GM19193 (cell line): ENCODE results near the gene NFAM1.

Experiments used
- POLR2A ChIP-seq: IDR thresholded peaks from 4 replicates; pipeline ENCODE4 v1.6.1; 2011; ENCODE audit not compliant: insufficient read depth, insufficient read length; ENCODE audit errors: extremely low read depth

NFAM1 gene, protein sequence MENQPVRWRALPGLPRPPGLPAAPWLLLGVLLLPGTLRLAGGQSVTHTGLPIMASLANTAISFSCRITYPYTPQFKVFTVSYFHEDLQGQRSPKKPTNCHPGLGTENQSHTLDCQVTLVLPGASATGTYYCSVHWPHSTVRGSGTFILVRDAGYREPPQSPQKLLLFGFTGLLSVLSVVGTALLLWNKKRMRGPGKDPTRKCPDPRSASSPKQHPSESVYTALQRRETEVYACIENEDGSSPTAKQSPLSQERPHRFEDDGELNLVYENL

GRCh38 chr22:42432020-42432596 lies at the start of gene NFAM1:
TSS of gene NFAM1 (minus strand) at chr22:42432403. CDS start at chr22:42432357, 46 bp downstream.
- no peak for TF ChIP-seq POLR2A

DNA sequence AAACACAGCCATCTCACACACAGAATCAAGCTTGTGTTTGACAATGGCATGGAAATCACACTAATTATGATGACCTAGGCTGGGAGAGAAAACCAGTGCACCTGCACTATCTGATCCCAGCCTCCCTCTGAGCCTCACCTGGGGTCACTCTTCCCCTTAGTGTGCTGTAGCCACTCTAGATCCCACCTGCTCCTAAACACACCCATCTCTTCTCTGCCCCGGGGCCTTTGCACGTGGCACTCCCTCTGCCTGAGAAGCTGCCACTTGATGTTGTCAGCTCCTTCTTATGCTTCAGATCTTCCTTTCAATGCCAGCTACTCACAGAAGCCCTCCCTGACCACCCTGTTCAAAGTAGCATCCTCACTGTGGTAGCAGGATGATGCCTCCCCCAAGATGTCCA lies 42.9 kb upstream of the NFAM1 start:
- TF ChIP-seq POLR2A = no peak

GRCh38 chr22:42473484-42474193 lies 41.4 kb upstream of the NFAM1 start:
- no peak for TF ChIP-seq POLR2A

DNA sequence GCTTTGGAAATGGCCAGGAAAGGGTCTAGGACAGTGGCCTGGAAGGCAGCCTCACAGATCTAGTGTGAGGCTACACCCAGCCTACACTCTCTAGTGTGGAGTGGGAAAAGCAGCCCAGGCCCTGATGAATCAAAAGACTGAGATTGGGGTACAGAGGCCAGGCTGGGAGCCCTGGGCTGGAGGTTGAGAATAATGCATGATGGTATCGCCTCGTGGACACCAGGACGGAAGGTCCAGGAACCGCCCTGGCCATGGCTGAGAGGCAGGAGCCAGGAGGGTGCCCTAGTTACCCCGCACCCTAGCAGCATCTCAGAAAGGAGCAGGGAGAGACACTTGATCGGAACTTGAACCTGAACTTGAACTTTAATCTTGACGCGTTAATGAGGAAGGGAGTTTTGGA lies 40.5 kb upstream of the NFAM1 start:
- TF ChIP-seq POLR2A = no peak

GRCh38 chr22:42471441-42471840 lies 39.2 kb upstream of the NFAM1 start:
- no peak for TF ChIP-seq POLR2A

GRCh38 chr22:42470366-42471082 lies 38.3 kb upstream of the NFAM1 start:
- TF ChIP-seq POLR2A = no peak

DNA sequence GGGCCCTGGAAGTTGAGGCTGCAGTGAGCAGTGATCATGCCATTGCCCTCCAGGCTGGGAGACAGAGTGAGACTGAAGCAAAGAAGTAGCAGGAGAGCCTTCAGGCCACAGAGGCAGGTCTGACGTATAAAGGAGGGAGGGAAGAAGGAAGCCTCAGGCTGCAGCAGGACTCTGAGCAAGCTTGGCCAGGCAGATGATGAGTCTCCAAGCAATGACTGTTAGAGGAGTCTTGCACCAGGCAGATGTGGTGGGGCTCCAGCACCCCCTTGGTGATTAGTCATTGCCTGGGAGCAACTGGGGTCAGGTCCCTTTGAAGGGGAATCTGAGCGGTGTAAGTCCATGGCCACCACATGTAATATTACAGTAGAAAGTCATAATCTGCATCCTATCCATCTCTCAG lies 36.6 kb upstream of the NFAM1 start:
- TF ChIP-seq POLR2A = no peak

GRCh38 chr22:42462016-42462415 lies 29.8 kb upstream of the NFAM1 start:
- TF ChIP-seq POLR2A = no peak

GRCh38 chr22:42461511-42461910 lies 29.3 kb upstream of the NFAM1 start:
- no peak for TF ChIP-seq POLR2A

- no peak for TF ChIP-seq POLR2A
Observed at GRCh38 chr22:42459287-42460063, 27.3 kb upstream of the NFAM1 start.

GRCh38 chr22:42452916-42453315 lies 20.7 kb upstream of the NFAM1 start:
- no peak for TF ChIP-seq POLR2A

GRCh38 chr22:42452456-42452855 lies 20.3 kb upstream of the NFAM1 start:
- no peak for TF ChIP-seq POLR2A

- TF ChIP-seq POLR2A = no peak
Observed at GRCh38 chr22:42451499-42452145, 19.4 kb upstream of the NFAM1 start.

- TF ChIP-seq POLR2A = no peak
Observed at GRCh38 chr22:42450862-42451261, 18.7 kb upstream of the NFAM1 start.
